ENCODE results near the gene PCSK5.

- TF ChIP-seq TCF7L2 (IDR thresholded peaks at IDR 0.05; ENCODE audit: borderline replicate concordance, extremely low read depth, insufficient read depth, insufficient read length) (no peak), CTCF (IDR thresholded peaks at IDR 0.05 in 2 of 3, conservative IDR thresholded peaks at IDR 0.05 in 1 of 3; ENCODE audit: borderline replicate concordance in 1 of 3, insufficient read depth in 1 of 3, low read depth in 2 of 3, low read length in 2 of 3) (no peak), MAX (IDR thresholded peaks at IDR 0.05) (no peak), POLR2AphosphoS5 (IDR thresholded peaks at IDR 0.05; ENCODE audit: low read depth, low read length) (no peak), ZNF274 (IDR thresholded peaks at IDR 0.05; ENCODE audit: low read depth, low read length) (no peak), EGR1 (IDR thresholded peaks at IDR 0.05; ENCODE audit: low read depth) (no peak), SP1 (IDR thresholded peaks at IDR 0.05; ENCODE audit: low read depth) (no peak), YY1 (IDR thresholded peaks at IDR 0.05; ENCODE audit: extremely low read depth, insufficient replicate concordance, low read depth, low read length) (no peak), ATF3 (IDR thresholded peaks at IDR 0.05) (no peak), CEBPB (IDR thresholded peaks at IDR 0.05; ENCODE audit: low read depth) (no peak), RAD21 (IDR thresholded peaks at IDR 0.05; ENCODE audit: low read depth) (no peak), POLR2A (IDR thresholded peaks at IDR 0.05; ENCODE audit: borderline replicate concordance, extremely low read depth, insufficient read depth, insufficient read length) (no peak), ELF1 (IDR thresholded peaks at IDR 0.05; ENCODE audit: borderline replicate concordance, low read depth) (no peak), EZH2 (IDR thresholded peaks at IDR 0.05) (no peak)
Observed at GRCh38 chr9:75976549-75976948, 86.1 kb downstream of the PCSK5 start.
